Retinal pigment epithelial cell (primary cell): ENCODE measurements around the gene PHC2.

Experiments used
- DNase-seq: peaks from one replicate; pipeline ENCODE4 v3.0.0-alpha.2; 2010; ENCODE audit warnings: low read depth
- H3K4me3 ChIP-seq: 2 replicates; pipeline ENCODE4 v1.5.1; 2011; ENCODE audit warnings: mild to moderate bottlenecking, low read length, control low read depth, moderate library complexity
- TF ChIP-seq, protein P1 (sequence below): conservative IDR thresholded peaks from 2 replicates; pipeline ENCODE4 v1.5.1; 2011; ENCODE audit warnings: low read depth, low read length, control low read depth, inconsistent platforms

Gene PHC2

DNA sequence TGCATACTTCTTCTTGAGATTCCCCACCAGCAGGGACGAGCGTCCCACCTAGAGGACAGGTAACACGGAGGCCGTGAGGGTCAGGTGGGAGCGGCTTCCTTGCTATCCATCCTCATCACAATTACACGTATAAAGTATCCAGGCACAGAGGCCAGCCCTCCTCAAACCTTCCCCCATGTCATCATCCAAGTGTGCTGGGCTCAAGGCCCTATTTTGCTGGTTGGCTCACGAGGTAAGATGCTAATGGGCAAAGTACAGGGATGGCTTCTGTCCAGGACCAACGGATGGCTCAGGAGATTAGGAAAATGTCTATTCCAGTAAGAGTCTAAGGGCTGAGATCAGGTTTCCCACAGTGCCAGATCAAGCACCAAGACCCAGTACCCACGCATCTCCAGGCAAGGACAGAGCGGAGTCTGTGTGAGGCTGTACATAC, 98.5 kb downstream of the PHC2 start:
- TF ChIP-seq, protein P1, sequence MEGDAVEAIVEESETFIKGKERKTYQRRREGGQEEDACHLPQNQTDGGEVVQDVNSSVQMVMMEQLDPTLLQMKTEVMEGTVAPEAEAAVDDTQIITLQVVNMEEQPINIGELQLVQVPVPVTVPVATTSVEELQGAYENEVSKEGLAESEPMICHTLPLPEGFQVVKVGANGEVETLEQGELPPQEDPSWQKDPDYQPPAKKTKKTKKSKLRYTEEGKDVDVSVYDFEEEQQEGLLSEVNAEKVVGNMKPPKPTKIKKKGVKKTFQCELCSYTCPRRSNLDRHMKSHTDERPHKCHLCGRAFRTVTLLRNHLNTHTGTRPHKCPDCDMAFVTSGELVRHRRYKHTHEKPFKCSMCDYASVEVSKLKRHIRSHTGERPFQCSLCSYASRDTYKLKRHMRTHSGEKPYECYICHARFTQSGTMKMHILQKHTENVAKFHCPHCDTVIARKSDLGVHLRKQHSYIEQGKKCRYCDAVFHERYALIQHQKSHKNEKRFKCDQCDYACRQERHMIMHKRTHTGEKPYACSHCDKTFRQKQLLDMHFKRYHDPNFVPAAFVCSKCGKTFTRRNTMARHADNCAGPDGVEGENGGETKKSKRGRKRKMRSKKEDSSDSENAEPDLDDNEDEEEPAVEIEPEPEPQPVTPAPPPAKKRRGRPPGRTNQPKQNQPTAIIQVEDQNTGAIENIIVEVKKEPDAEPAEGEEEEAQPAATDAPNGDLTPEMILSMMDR, result no peak
- DNase-seq, result peak; percentile 69

GRCh38 chr1:33331444-33332356, 99.2 kb downstream of the PHC2 start:
- TF ChIP-seq, protein P1, result no peak
- DNase-seq, result no peak
- no peak overlapping the region for H3K4me3 ChIP-seq

More for the DNA sequence above, 98.5 kb downstream of the PHC2 start:
- H3K4me3 ChIP-seq, result no peak overlapping the region

- TF ChIP-seq, protein P1, result no peak
- H3K4me3 ChIP-seq, result no peak overlapping the region
- DNase-seq, result no peak
Observed at GRCh38 chr1:33330906-33331305, 100.0 kb downstream of the PHC2 start.

DNA sequence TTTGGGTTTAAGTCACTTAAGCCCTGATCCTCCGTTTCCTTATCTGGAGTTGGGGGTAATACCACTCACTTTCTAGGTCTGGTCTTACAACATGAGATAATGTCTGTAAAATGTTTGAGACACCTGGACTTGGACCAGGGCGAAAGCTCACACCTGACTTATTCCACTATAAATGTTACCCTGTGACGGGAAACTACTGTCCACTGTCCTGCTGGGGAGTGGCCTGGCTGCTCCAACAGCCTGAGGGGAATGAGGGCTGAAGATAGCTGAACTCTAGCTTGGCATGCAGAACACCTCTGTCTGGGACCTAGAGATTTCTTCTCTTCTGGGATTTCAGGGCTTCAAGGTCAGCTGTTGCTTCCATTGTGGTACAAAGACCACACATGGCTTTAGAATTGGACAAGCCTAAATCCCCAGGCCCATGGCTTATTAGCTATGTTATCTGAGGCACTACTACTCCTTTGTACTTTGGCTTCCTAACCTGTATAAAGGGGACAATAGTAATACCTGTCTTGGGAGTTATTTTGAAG, 100.5 kb downstream of the PHC2 start:
- DNase-seq, result no peak
- TF ChIP-seq, protein P1, result no peak
- no peak overlapping the region for H3K4me3 ChIP-seq

DNA sequence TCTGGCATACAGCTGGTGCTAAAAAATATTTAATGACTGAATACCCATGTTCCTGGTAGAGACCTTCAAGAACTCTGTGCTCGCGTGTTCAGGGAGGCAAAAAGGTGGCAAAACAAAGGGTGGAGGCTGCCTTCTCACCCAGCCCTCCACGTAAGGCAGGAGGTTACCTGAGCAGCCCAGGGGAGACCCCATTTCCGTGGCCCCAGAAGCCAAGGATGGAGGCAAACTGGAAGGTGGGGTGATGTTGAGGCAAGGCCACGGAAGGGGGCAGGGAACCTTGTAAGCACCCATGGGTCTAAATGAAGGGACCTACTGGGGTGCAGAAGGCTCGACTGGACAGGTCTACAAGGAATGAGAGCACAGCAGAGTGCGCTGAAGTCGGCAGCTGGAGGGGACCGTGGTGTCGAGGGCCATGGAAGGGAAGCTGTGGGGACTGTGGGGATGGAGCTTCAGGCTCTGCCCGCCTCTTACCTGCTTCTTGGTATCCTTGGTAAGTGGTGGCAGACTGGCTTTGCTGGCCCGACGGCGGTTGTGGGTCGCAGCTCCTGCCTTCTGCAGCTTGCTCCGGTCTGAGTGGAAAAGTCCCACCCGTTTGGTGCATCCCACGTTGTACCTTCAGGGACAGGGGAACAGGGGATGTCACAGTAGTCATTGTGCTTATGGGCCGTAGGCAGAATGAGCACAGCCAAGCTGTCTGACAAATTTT, 101.1 kb downstream of the PHC2 start:
- TF ChIP-seq, protein P1, result no peak
- no peak for DNase-seq
- H3K4me3 ChIP-seq, result no peak overlapping the region

- TF ChIP-seq, protein P1, result no peak
- H3K4me3 ChIP-seq, result no peak overlapping the region
- DNase-seq, result no peak
Observed at GRCh38 chr1:33328817-33329216, 102.1 kb downstream of the PHC2 start.
